GM21825 (cell line): Measurements from ENCODE around the gene RNF113B.

Experiments
- ATAC-seq: cut with Tn5 transposase; IDR thresholded peaks from one replicate; pipeline ENCODE4 v1.9.1; 2021; ENCODE audit warnings: mild to moderate bottlenecking, moderate library complexity; ENCODE audit not compliant: unreplicated experiment

The RNF113B gene

DNA sequence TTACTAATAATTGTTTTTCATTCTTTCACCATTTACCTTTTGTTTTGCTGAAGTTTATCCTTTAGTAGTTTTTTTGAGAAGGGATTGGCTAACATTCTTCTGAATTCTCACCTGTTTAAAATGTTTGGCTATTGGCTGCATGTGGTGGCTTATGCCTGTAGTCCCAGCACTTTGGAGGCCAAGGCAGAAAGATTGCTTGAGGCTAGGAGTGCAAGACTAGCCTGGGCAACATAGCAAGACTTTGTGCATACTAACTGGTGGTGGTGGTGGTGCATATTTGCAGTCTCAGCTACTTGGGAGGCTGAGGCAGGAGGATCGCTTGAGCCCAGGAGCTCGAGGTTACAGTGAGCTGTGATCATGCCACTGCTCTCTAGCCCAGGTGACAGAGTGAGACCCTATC is 27.5 kb upstream of the RNF113B start:
- ATAC-seq: no peak

- ATAC-seq: no peak
These were observed 26.7 kb upstream of the RNF113B start for GRCh38 chr13:98203646-98204326.

GRCh38 chr13:98201984-98202383 is 24.9 kb upstream of the RNF113B start:
- no peak for ATAC-seq

DNA sequence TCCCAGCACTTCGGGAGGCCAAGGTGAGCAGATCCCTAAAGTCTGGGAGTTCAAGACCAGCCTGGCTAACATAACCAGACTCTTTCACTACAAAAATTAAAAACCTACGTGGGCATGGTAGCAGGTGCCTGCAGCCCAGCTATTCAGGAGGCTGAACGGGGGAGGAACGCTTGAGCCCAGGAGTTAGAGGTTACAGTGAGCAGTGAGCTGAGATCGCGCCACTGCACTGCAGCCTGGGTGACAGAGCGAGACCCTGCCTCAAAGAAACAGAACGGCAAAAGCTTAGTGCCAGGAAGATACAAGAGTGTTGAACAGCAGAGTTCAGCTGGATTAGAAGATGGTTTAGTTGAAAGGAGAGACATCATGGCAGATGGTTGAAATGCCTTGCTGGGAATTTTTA is 24.1 kb upstream of the RNF113B start:
- ATAC-seq: no peak

GRCh38 chr13:98200211-98200878 is 23.3 kb upstream of the RNF113B start:
- ATAC-seq: no peak

DNA sequence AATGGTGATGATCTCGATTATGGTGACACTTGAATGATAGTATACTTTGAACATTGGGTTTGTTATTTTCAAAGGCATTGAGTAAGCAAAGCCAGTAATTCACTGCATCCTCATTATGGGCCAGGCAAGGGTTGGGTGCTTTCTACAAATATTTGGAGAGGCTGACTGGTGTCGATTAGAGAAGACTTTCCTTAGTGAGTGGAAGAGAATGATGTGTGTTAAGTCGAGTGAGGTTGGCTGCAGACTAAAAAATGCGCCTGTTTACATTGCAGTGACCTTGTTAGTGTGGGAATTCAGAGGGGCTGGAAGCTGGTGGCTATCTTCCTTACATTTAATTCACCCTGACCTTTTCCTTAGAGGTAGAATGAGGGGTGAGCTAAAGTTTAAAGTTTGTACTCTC is 22.4 kb upstream of the RNF113B start:
- ATAC-seq: no peak

- ATAC-seq: no peak
These were observed 21.6 kb upstream of the RNF113B start for GRCh38 chr13:98198683-98199082.

DNA sequence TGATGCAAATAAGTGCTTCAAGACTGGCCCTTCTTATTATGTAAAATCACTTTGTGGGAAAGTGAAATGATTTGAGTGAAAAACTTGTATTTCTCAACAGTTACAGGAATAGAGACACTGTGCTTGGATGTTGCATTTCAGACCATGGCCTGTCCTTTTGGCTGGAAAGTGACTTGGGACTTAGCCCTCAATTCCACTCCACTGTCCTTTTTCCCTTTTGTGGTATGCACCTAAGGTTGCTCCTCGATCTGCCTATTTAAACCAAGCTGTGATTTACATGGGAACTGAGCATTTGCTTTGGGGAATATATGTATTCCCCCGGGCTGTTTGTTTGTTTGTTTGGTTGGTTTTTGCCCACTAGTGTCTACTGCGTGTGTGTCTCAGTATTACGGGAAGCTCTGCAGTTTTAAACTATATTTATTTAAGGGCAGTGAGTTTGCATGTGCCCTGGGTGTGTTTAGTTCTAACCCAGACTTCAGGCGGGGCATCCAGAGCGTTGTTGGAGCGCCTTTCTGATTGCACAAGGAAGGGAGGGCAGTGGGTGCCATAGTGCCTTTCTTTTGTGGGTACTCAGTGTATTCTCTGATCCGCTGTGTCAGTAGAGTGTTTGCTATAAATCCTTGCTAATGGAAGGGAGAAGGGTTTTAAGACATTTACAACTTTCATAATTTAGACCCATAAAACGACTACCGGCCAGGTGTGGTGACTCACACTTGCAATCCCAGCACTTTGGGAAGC is 18.2 kb upstream of the RNF113B start:
- ATAC-seq: no peak

GRCh38 chr13:98192008-98192407 is 14.9 kb upstream of the RNF113B start:
- ATAC-seq: no peak

DNA sequence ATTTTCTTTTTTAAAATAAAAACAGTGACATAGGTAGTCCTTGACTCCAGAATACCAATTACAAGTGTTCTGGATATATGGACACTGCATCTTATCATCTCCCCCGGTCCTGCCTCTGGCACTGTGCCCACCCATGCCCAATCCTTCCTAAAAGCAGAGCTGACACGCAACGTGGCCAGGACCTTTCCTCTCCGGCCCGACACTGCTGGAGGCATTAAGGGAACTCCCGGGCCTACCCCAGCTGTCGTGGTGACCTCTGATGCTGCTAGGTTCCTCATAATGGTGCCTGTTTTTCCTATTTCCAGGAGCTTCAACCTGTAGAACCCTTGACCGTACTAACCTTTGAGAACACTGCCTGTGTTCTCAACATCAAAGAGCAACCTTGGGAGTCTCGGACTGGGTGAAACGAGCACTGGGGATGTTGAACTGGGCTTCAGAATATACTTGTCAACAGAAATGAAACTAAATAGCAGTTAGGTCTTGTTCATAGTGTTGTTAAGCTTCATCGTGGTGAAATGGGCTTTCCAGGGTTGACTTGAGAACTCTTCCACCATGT is 13.9 kb upstream of the RNF113B start:
- ATAC-seq: no peak

GRCh38 chr13:98189841-98190505 is 12.9 kb upstream of the RNF113B start:
- ATAC-seq: no peak

GRCh38 chr13:98188544-98189166 is 11.6 kb upstream of the RNF113B start:
- ATAC-seq: no peak

DNA sequence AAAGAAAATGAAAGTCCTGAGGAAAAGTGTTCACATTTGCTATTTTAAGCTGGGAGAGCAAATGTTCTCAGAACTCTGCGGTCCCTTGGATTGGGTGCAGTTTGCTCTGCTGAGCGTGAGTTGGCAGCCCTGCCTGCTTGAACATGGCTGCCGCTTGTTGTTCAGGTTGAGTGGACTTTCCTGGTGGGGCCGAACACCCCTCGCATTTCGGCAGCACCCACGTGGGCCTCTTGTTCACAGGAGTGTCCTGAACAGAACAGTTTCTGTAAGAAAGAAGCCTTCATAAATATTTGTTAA is 10.8 kb upstream of the RNF113B start:
- ATAC-seq: no peak

DNA sequence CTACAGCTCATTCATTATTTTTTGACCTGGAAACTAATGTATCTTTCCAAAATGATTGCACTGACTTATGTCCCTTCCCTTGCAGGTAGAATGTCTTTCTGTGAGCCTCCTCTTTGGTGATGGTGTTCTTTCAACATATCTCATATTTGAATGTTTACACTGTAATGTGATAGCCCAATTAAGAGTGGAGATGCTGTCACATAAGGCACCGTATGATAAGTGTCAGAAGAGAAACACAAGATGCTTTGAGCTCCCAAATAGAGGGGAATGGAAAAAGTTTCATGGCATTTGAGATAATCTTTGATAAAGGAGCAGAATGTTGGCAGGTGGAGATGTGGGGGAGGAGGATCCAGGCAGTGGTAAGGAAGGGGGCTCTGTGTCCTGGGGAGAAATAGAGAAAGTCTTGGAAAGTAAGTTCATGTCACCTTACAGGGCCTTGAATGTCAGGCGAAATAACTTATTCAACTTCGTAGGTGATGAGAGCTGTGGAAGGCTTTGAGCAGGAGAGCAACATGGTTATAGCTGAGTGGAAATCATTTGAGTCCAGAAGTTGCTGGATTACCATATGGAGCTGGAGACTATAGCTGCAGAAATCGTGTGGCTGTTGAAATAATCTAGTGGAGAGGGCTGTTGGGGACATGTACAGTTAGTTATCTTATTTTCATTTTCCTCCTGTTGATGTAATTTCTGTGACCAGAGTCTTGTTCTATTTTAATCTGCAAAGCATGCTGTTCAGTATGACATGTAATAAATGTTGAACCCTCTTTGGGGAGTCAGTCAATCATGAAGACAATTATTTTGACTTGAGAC is 10.3 kb upstream of the RNF113B start:
- ATAC-seq: no peak

DNA sequence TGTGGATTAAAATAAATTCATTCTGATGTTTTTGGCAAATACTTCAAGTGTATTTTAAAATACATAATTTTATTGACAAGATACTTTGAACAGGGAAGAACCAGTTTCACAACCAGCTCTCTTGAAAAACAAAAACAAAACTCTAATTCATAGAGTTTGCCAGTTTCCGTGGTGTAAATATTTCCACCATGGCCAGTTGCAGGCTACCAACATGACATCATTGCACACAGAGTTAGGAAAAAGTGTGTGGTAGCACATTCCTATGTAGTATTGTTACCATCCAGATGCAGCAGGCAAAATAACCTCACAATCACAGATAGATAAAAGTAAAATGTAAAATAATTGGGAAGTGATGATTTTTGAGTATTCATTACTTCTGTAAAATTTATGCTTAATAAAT is 7.7 kb upstream of the RNF113B start:
- ATAC-seq: no peak

- no peak for ATAC-seq
These were observed 5.5 kb upstream of the RNF113B start for GRCh38 chr13:98182589-98182988.

DNA sequence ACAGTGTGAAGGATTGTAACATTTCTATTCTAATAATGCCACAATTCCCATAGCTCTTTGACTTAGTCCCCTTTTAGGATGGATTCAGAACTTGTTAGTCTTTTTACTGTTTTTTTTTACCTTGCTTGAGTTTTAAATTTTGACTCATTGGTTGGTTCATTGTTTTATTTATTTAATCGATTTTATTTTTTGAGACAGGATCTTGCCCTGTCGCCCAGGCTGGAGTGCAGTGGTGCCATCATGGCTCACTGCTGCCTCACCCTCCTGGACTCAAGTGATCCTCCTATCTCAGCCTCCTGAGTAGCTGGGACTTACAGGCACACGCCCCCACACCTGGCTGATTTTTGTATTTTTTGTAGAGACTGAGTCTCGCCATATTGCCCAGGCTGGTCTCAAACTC is 5.1 kb upstream of the RNF113B start:
- ATAC-seq: no peak

GRCh38 chr13:98181111-98181815 is 4.2 kb upstream of the RNF113B start:
- no peak for ATAC-seq

- ATAC-seq: no peak
These were observed 3.0 kb upstream of the RNF113B start for GRCh38 chr13:98180092-98180491.

- no peak for ATAC-seq
These were observed 1.2 kb downstream of the RNF113B start for GRCh38 chr13:98175823-98176222.
